ENCODE measurements around the gene LRRC28. TPM values are rescaled to one million over a fixed set of nuclear protein-coding genes. Genes with fewer than 3 reads are reported as not detected.

LRRC28 gene
- total and polyA plus RNA-seq, 9 of the 15 experiments (the other 6 are each of a cell fraction or from before 2014, with no cell fraction given): 5.5 to 17.4 (median 7.9) TPM

DNA sequence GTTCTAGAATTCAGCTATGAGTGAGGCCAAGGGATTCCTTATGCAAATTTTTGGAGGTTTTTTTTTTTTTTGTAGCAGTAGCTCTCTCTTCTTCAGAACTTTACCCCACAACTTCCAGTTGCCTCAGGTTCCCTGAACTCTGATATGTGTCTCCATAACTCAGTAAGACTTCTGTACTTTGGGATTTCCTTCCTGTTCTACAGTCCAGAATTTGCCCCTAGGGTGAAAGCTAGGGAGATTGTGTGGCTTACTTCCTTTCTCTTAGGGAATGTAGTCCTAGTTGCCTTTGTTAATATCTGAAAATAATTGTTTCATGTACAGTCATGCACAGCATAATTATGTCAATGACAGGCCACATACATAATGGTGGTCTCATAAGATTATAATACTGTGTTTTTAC lies 30.8 kb downstream of the LRRC28 start (continued):
- no peak for TF ChIP-seq ZNF644 (tag; IDR thresholded peaks at IDR 0.05; ENCODE audit: low read depth)
- TF ChIP-seq, protein P1, sequence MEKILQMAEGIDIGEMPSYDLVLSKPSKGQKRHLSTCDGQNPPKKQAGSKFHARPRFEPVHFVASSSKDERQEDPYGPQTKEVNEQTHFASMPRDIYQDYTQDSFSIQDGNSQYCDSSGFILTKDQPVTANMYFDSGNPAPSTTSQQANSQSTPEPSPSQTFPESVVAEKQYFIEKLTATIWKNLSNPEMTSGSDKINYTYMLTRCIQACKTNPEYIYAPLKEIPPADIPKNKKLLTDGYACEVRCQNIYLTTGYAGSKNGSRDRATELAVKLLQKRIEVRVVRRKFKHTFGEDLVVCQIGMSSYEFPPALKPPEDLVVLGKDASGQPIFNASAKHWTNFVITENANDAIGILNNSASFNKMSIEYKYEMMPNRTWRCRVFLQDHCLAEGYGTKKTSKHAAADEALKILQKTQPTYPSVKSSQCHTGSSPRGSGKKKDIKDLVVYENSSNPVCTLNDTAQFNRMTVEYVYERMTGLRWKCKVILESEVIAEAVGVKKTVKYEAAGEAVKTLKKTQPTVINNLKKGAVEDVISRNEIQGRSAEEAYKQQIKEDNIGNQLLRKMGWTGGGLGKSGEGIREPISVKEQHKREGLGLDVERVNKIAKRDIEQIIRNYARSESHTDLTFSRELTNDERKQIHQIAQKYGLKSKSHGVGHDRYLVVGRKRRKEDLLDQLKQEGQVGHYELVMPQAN (IDR thresholded peaks at IDR 0.05; ENCODE audit: borderline replicate concordance): no peak

DNA sequence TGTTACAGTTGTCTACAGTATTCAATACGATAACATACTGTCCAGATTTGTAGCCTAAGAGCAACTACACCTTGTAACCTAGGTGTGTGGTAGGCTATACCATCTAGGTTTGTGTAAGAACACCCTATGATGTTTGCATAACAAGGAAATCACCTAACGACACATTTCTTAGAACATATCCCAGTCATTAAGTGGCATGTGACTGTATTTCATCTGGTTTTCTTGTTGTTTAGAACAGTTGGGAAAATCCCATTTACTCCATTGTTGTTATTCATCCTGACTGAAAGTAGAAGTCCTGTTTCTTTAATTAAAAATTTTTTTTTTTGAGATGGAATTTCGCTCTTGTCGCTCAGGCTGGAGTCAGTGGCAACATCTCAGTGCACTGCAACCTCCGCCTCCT lies 31.3 kb downstream of the LRRC28 start:
- POLR2A ChIA-PET: no interaction called here
- Histone ChIP-seq H3K4me2 (ENCODE audit: insufficient read depth, low read length) (no peak overlapping the region), H3K27me3 (ENCODE audit: control insufficient read depth in 2 of 2, insufficient read depth in 2 of 2, low read length in 2 of 2) (no peaks in the 10 kb centered on the region), H4K20me1 (replicated peaks; ENCODE audit: control insufficient read depth, insufficient read depth, low read length) (no peaks in the 10 kb centered on the region), H3K36me3 (ENCODE audit: control insufficient read depth, insufficient read depth, low read length) (no peaks in the 10 kb centered on the region), H3K27ac (ENCODE audit: extremely low read depth, low read depth, low read length) (no peak overlapping the region), H3K4me3 (no peak overlapping the region), H3K4me1 (replicated peaks in 1 of 2; ENCODE audit: control insufficient read depth in 2 of 2, insufficient read depth in 2 of 2, low read length in 2 of 2) (no peaks in the 10 kb centered on the region), H2AFZ (ENCODE audit: low read depth, low read length) (no peak overlapping the region), H3K9me3 (replicated peaks; ENCODE audit: control insufficient read depth, insufficient read depth, low read depth, low read length) (no peaks in the 10 kb centered on the region), H3K79me2 (ENCODE audit: control insufficient read depth, insufficient read depth, low read length) (no peaks in the 10 kb centered on the region), H3K9me1 (ENCODE audit: control insufficient read depth, insufficient read depth, low read length) (no peaks in the 10 kb centered on the region), H3K9ac (ENCODE audit: insufficient read depth in 1 of 2, low read depth in 2 of 2, low read length in 2 of 2) (no peak overlapping the region)
- intact Hi-C loops (cut with micrococcal nuclease) (no loop called here), in situ Hi-C loops (cut with MboI) (loop anchor here (25.0 kb wide), 1 partner anchor 455 kb away; the partner anchor contains the start of gene LYSMD4)
- FAIRE-seq (no peak), ATAC-seq (no peak), DNase-seq (ENCODE audit: extremely low read depth in 1 of 4, low spot score in 3 of 4) (no peak)
- no TSS peak for BruUV-seq (replicated peaks)
- WGBS (ENCODE audit: insufficient coverage, low coverage, missing lambda C conversion rate): 28% methylated on average over 5 of the region's 5 CpGs
- CTCF ChIA-PET (ENCODE audit: low intra/inter-chr PET ratio): no interaction called here
- TF ChIP-seq, protein P2, sequence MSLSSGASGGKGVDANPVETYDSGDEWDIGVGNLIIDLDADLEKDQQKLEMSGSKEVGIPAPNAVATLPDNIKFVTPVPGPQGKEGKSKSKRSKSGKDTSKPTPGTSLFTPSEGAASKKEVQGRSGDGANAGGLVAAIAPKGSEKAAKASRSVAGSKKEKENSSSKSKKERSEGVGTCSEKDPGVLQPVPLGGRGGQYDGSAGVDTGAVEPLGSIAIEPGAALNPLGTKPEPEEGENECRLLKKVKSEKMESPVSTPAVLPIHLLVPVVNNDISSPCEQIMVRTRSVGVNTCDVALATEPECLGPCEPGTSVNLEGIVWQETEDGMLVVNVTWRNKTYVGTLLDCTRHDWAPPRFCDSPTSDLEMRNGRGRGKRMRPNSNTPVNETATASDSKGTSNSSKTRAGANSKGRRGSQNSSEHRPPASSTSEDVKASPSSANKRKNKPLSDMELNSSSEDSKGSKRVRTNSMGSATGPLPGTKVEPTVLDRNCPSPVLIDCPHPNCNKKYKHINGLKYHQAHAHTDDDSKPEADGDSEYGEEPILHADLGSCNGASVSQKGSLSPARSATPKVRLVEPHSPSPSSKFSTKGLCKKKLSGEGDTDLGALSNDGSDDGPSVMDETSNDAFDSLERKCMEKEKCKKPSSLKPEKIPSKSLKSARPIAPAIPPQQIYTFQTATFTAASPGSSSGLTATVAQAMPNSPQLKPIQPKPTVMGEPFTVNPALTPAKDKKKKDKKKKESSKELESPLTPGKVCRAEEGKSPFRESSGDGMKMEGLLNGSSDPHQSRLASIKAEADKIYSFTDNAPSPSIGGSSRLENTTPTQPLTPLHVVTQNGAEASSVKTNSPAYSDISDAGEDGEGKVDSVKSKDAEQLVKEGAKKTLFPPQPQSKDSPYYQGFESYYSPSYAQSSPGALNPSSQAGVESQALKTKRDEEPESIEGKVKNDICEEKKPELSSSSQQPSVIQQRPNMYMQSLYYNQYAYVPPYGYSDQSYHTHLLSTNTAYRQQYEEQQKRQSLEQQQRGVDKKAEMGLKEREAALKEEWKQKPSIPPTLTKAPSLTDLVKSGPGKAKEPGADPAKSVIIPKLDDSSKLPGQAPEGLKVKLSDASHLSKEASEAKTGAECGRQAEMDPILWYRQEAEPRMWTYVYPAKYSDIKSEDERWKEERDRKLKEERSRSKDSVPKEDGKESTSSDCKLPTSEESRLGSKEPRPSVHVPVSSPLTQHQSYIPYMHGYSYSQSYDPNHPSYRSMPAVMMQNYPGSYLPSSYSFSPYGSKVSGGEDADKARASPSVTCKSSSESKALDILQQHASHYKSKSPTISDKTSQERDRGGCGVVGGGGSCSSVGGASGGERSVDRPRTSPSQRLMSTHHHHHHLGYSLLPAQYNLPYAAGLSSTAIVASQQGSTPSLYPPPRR (CRISPR knock-in tag; IDR thresholded peaks at IDR 0.05; ENCODE audit: borderline replicate concordance): no peak
- TF ChIP-seq POLR2G (IDR thresholded peaks at IDR 0.05; ENCODE audit: low read depth, low read length) (no peak), TCF3 (CRISPR knock-in tag; IDR thresholded peaks at IDR 0.05) (no peak), ZC3H11A (IDR thresholded peaks at IDR 0.05; ENCODE audit: low read depth, low read length) (no peak)

Data from K562 (cell line).